ENCODE results near the gene ROCK2.

Gene ROCK2

DNA sequence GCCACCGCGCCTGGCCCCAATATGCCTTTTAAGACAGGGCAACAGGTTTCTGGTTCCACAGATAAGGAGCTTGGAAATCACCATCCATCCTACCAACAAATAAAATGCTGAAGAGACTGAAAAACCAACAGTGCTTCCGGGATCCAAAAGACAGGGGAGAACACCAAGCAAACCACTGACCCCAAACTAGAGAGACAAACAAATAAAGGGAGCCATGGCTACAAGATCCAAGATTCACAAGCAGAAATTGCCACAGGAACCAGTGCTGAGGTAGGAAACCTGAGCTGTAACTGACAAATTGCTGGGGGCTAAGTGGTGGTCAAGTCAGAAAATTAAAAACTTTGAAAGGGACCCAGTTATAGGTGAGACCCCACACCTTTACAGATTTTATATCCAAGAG lies 76.5 kb downstream of the ROCK2 start:
- Histone ChIP-seq H4K20me1 (ENCODE audit: insufficient read depth, low read length, poor library complexity, severe bottlenecking) (peaks cover 11% of the 10 kb centered on the region), H3K9me3 (ENCODE audit: insufficient read depth, low read depth, low read length) (no peaks in the 10 kb centered on the region), H3K27me3 (ENCODE audit: insufficient read depth, low read length, poor library complexity, severe bottlenecking) (no peaks in the 10 kb centered on the region), H3K36me3 (ENCODE audit: insufficient read depth, low read length) (peaks cover 27% of the 10 kb centered on the region; the same call in 1 of the 2 replicates), H3K4me2 (ENCODE audit: low read depth, low read length, poor library complexity, severe bottlenecking) (no peak overlapping the region), H3K79me2 (ENCODE audit: insufficient read depth, low read length) (peaks cover 68% of the 10 kb centered on the region), H3K9ac (ENCODE audit: low read depth, low read length, poor library complexity, severe bottlenecking) (no peak overlapping the region), H3K4me3 (ENCODE audit: low read length, poor library complexity, severe bottlenecking) (no peak overlapping the region), H2AFZ (ENCODE audit: low read length) (no peak overlapping the region), H3K4me1 (ENCODE audit: insufficient read depth, low read length, poor library complexity, severe bottlenecking) (no peaks in the 10 kb centered on the region), H3K9me2 (replicated peaks; ENCODE audit: low read depth, low read length) (no peaks in the 10 kb centered on the region), H3F3A (ENCODE audit: low read depth) (no peaks in the 10 kb centered on the region)
- no peak for TF ChIP-seq EZH2phosphoT487 (IDR thresholded peaks at IDR 0.05; ENCODE audit: borderline replicate concordance)
- TF ChIP-seq, protein P1, sequence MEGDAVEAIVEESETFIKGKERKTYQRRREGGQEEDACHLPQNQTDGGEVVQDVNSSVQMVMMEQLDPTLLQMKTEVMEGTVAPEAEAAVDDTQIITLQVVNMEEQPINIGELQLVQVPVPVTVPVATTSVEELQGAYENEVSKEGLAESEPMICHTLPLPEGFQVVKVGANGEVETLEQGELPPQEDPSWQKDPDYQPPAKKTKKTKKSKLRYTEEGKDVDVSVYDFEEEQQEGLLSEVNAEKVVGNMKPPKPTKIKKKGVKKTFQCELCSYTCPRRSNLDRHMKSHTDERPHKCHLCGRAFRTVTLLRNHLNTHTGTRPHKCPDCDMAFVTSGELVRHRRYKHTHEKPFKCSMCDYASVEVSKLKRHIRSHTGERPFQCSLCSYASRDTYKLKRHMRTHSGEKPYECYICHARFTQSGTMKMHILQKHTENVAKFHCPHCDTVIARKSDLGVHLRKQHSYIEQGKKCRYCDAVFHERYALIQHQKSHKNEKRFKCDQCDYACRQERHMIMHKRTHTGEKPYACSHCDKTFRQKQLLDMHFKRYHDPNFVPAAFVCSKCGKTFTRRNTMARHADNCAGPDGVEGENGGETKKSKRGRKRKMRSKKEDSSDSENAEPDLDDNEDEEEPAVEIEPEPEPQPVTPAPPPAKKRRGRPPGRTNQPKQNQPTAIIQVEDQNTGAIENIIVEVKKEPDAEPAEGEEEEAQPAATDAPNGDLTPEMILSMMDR (conservative IDR thresholded peaks at IDR 0.05; ENCODE audit: low read length): no peak

DNA sequence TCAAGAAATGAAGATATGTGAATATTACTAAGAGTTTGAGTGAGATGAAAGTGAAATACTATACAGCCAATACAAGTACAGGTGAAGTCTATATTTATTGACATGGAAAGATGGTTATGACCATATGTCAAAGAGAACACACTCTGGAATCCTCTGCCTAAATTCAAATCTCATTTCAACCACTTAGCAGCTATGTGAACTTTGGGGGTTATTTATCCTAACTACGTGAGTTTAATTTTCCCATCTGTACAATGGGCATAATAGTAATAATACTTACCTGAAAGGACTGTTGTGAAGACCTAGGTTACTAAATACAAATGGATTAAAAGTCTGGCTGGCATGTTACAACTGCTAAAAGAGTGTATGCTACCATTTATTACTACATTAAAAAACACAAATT lies 79.6 kb downstream of the ROCK2 start:
- no peak overlapping the region for H2AFZ ChIP-seq (ENCODE audit: low read length)
- no peak overlapping the region for H3K9ac ChIP-seq (ENCODE audit: low read depth, low read length, poor library complexity, severe bottlenecking)
- H4K20me1 ChIP-seq (ENCODE audit: insufficient read depth, low read length, poor library complexity, severe bottlenecking): peaks cover 16% of the 10 kb centered on the region
- peaks cover 72% of the 10 kb centered on the region for H3K79me2 ChIP-seq (ENCODE audit: insufficient read depth, low read length)
- peaks cover 23% of the 10 kb centered on the region for H3K36me3 ChIP-seq (ENCODE audit: insufficient read depth, low read length)
- H3K4me2 ChIP-seq (ENCODE audit: low read depth, low read length, poor library complexity, severe bottlenecking): no peak overlapping the region
- no peaks in the 10 kb centered on the region for H3K9me2 ChIP-seq (replicated peaks; ENCODE audit: low read depth, low read length)
- H3K27me3 ChIP-seq (ENCODE audit: insufficient read depth, low read length, poor library complexity, severe bottlenecking): no peaks in the 10 kb centered on the region
- H3K9me3 ChIP-seq (ENCODE audit: insufficient read depth, low read depth, low read length): no peaks in the 10 kb centered on the region
- H3K4me1 ChIP-seq (ENCODE audit: insufficient read depth, low read length, poor library complexity, severe bottlenecking): no peaks in the 10 kb centered on the region
- no peak overlapping the region for H3K4me3 ChIP-seq (ENCODE audit: low read length, poor library complexity, severe bottlenecking)
- no peaks in the 10 kb centered on the region for H3F3A ChIP-seq (ENCODE audit: low read depth)
- TF ChIP-seq, protein P1 (conservative IDR thresholded peaks at IDR 0.05; ENCODE audit: low read length): no peak
- no peak for TF ChIP-seq EZH2phosphoT487 (IDR thresholded peaks at IDR 0.05; ENCODE audit: borderline replicate concordance)

DNA sequence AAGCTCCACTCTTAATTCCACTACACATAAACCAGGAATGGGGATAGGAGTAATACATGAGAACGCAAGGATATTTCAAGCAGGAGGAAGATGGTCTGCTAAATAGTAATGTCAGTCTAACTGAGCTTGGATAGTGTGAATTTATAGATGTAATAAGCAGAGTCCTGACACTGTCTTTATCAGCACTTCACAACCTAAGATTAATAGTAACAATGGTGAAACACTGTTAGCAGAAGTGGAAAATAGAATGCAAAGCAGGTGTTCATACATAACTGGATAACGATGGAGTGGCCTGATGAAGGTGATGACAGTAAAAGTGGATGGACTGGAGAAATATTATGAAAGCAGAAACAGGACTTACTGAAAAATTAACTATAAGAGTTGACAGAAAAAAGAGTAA lies 80.4 kb downstream of the ROCK2 start:
- Histone ChIP-seq H4K20me1 (ENCODE audit: insufficient read depth, low read length, poor library complexity, severe bottlenecking) (peaks cover 16% of the 10 kb centered on the region), H3K9ac (ENCODE audit: low read depth, low read length, poor library complexity, severe bottlenecking) (no peak overlapping the region), H3K4me3 (ENCODE audit: low read length, poor library complexity, severe bottlenecking) (no peak overlapping the region), H2AFZ (ENCODE audit: low read length) (no peak overlapping the region), H3K36me3 (ENCODE audit: insufficient read depth, low read length) (peaks cover 23% of the 10 kb centered on the region), H3F3A (ENCODE audit: low read depth) (no peaks in the 10 kb centered on the region), H3K9me2 (replicated peaks; ENCODE audit: low read depth, low read length) (no peaks in the 10 kb centered on the region), H3K9me3 (ENCODE audit: insufficient read depth, low read depth, low read length) (no peaks in the 10 kb centered on the region), H3K4me2 (ENCODE audit: low read depth, low read length, poor library complexity, severe bottlenecking) (no peak overlapping the region), H3K4me1 (ENCODE audit: insufficient read depth, low read length, poor library complexity, severe bottlenecking) (no peaks in the 10 kb centered on the region), H3K27me3 (ENCODE audit: insufficient read depth, low read length, poor library complexity, severe bottlenecking) (no peaks in the 10 kb centered on the region), H3K79me2 (ENCODE audit: insufficient read depth, low read length) (peaks cover 78% of the 10 kb centered on the region)
- TF ChIP-seq, protein P1 (conservative IDR thresholded peaks at IDR 0.05; ENCODE audit: low read length): no peak
- no peak for TF ChIP-seq EZH2phosphoT487 (IDR thresholded peaks at IDR 0.05; ENCODE audit: borderline replicate concordance)

Data from Loucy (cell line).